Measurements from ENCODE around the gene CLASP1. TPM values are rescaled to one million over a fixed set of nuclear protein-coding genes. Genes with fewer than 3 reads are reported as not detected.

Gene CLASP1
- total and polyA plus RNA-seq, 2 experiments from 2014 or later, result 16.6 to 56.3 TPM

DNA sequence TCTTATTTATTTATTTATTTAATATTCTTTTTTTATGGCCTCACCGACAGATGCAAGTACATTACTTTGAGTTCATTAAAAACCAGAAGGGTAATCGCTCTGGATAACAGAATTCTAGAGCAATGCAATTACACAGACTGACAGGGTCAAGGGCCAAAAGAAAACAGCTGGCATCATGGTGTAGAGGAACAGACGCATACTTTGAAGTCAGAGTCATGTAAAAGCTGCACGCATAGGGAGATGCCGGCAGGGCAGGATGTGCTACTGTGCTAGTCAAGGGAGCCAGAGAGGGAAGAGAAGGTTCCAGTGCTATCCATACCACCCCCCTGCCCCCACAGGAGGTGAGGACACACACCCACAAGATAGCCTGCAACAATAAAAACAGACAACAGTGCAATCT, 249.1 kb downstream of the CLASP1 start:
- Histone ChIP-seq H3F3A (replicated peaks; ENCODE audit: low read depth) (no peaks in the 10 kb centered on the region), H3K4me2 (no peak overlapping the region), H2AFZ (no peak overlapping the region), H3K36me3 (ENCODE audit: insufficient read depth) (peaks cover 11% of the 10 kb centered on the region; the same call in 1 of the 2 replicates), H3K79me2 (replicated peaks; ENCODE audit: insufficient read depth) (no peaks in the 10 kb centered on the region), H3K27me3 (ENCODE audit: insufficient read depth) (no peaks in the 10 kb centered on the region), H3K4me1 (ENCODE audit: insufficient read depth) (no peaks in the 10 kb centered on the region), H3K9me2 (ENCODE audit: insufficient read depth) (no peaks in the 10 kb centered on the region), H3K27ac (ENCODE audit: low read depth) (no peak overlapping the region), H3K4me3 (no peak overlapping the region), H4K20me1 (replicated peaks; ENCODE audit: insufficient read depth) (no peaks in the 10 kb centered on the region)
- DNase-seq (ENCODE audit: low spot score) (no peak), ATAC-seq (no peak)
- TF ChIP-seq ZNF331 (CRISPR knock-in tag; IDR thresholded peaks at IDR 0.05; ENCODE audit: low read depth) (no peak), STAT1 (IDR thresholded peaks at IDR 0.05; ENCODE audit: unreplicated experiment) (no peak), EZH2phosphoT487 (IDR thresholded peaks at IDR 0.05; ENCODE audit: unreplicated experiment) (no peak), POLR2AphosphoS5 (IDR thresholded peaks at IDR 0.05; ENCODE audit: low read depth) (no peak), REST (IDR thresholded peaks at IDR 0.05; ENCODE audit: unreplicated experiment) (no peak), NANOG (IDR thresholded peaks at IDR 0.05; ENCODE audit: borderline replicate concordance) (no peak), CREB1 (CRISPR knock-in tag; IDR thresholded peaks at IDR 0.05; ENCODE audit: low read depth) (no peak), EZH2 (IDR thresholded peaks at IDR 0.05; ENCODE audit: low read depth, unreplicated experiment) (no peak), ZNF114 (CRISPR knock-in tag; IDR thresholded peaks at IDR 0.05) (no peak), JUNB (IDR thresholded peaks at IDR 0.05; ENCODE audit: unreplicated experiment) (no peak)
- TF ChIP-seq, protein P1, sequence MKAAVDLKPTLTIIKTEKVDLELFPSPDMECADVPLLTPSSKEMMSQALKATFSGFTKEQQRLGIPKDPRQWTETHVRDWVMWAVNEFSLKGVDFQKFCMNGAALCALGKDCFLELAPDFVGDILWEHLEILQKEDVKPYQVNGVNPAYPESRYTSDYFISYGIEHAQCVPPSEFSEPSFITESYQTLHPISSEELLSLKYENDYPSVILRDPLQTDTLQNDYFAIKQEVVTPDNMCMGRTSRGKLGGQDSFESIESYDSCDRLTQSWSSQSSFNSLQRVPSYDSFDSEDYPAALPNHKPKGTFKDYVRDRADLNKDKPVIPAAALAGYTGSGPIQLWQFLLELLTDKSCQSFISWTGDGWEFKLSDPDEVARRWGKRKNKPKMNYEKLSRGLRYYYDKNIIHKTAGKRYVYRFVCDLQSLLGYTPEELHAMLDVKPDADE (IDR thresholded peaks at IDR 0.05), result no peak
- TF ChIP-seq, protein P2, sequence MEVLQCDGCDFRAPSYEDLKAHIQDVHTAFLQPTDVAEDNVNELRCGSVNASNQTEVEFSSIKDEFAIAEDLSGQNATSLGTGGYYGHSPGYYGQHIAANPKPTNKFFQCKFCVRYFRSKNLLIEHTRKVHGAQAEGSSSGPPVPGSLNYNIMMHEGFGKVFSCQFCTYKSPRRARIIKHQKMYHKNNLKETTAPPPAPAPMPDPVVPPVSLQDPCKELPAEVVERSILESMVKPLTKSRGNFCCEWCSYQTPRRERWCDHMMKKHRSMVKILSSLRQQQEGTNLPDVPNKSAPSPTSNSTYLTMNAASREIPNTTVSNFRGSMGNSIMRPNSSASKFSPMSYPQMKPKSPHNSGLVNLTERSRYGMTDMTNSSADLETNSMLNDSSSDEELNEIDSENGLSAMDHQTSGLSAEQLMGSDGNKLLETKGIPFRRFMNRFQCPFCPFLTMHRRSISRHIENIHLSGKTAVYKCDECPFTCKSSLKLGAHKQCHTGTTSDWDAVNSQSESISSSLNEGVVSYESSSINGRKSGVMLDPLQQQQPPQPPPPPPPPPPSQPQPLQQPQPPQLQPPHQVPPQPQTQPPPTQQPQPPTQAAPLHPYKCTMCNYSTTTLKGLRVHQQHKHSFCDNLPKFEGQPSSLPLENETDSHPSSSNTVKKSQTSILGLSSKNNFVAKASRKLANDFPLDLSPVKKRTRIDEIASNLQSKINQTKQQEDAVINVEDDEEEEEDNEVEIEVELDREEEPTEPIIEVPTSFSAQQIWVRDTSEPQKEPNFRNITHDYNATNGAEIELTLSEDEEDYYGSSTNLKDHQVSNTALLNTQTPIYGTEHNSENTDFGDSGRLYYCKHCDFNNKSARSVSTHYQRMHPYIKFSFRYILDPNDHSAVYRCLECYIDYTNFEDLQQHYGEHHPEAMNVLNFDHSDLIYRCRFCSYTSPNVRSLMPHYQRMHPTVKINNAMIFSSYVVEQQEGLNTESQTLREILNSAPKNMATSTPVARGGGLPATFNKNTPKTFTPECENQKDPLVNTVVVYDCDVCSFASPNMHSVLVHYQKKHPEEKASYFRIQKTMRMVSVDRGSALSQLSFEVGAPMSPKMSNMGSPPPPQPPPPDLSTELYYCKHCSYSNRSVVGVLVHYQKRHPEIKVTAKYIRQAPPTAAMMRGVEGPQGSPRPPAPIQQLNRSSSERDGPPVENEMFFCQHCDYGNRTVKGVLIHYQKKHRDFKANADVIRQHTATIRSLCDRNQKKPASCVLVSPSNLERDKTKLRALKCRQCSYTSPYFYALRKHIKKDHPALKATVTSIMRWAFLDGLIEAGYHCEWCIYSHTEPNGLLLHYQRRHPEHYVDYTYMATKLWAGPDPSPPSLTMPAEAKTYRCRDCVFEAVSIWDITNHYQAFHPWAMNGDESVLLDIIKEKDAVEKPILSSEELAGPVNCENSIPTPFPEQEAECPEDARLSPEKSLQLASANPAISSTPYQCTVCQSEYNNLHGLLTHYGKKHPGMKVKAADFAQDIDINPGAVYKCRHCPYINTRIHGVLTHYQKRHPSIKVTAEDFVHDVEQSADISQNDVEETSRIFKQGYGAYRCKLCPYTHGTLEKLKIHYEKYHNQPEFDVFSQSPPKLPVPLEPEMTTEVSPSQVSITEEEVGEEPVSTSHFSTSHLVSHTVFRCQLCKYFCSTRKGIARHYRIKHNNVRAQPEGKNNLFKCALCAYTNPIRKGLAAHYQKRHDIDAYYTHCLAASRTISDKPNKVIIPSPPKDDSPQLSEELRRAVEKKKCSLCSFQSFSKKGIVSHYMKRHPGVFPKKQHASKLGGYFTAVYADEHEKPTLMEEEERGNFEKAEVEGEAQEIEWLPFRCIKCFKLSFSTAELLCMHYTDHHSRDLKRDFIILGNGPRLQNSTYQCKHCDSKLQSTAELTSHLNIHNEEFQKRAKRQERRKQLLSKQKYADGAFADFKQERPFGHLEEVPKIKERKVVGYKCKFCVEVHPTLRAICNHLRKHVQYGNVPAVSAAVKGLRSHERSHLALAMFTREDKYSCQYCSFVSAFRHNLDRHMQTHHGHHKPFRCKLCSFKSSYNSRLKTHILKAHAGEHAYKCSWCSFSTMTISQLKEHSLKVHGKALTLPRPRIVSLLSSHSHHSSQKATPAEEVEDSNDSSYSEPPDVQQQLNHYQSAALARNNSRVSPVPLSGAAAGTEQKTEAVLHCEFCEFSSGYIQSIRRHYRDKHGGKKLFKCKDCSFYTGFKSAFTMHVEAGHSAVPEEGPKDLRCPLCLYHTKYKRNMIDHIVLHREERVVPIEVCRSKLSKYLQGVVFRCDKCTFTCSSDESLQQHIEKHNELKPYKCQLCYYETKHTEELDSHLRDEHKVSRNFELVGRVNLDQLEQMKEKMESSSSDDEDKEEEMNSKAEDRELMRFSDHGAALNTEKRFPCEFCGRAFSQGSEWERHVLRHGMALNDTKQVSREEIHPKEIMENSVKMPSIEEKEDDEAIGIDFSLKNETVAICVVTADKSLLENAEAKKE (CRISPR knock-in tag; IDR thresholded peaks at IDR 0.05), result no peak
- TF ChIP-seq, protein P3, sequence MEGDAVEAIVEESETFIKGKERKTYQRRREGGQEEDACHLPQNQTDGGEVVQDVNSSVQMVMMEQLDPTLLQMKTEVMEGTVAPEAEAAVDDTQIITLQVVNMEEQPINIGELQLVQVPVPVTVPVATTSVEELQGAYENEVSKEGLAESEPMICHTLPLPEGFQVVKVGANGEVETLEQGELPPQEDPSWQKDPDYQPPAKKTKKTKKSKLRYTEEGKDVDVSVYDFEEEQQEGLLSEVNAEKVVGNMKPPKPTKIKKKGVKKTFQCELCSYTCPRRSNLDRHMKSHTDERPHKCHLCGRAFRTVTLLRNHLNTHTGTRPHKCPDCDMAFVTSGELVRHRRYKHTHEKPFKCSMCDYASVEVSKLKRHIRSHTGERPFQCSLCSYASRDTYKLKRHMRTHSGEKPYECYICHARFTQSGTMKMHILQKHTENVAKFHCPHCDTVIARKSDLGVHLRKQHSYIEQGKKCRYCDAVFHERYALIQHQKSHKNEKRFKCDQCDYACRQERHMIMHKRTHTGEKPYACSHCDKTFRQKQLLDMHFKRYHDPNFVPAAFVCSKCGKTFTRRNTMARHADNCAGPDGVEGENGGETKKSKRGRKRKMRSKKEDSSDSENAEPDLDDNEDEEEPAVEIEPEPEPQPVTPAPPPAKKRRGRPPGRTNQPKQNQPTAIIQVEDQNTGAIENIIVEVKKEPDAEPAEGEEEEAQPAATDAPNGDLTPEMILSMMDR (conservative IDR thresholded peaks at IDR 0.05; ENCODE audit: low read depth in 2 of 2), result no peak
- Mint-ChIP-seq H3K27me3 (ENCODE audit: insufficient read depth, low read depth, poor library complexity) (peaks cover 2% of the 10 kb centered on the region), H3K36me3 (ENCODE audit: low read depth) (peaks cover 43% of the 10 kb centered on the region), H3K9me3 (no peaks in the 10 kb centered on the region), H3K27ac (no peak overlapping the region), H3K4me3 (no peak overlapping the region), H3K4me1 (no peaks in the 10 kb centered on the region)
